Fibroblast of lung (primary cell): Measurements from ENCODE around the gene CFAP299. TPM values are rescaled to one million over a fixed set of nuclear protein-coding genes. Genes with fewer than 3 reads are reported as not detected.
A peak's percentile ranks its signal among the peaks of the same experiment; 100 is the strongest.

ENCODE experiments used
- DNase-seq, 2 donors: peaks; one replicate each; pipeline versions ENCODE4 v3.0.0 to v3.0.0-alpha.2; 2010; ENCODE audit warnings: low read depth in 2 of 2
- H2AFZ ChIP-seq: 2 replicates; pipeline ENCODE4 v1.5.1; 2012; ENCODE audit warnings: low read length, control low read depth, inconsistent platforms
- H3K27ac ChIP-seq: 2 replicates; pipeline ENCODE4 v1.5.1; 2011; ENCODE audit warnings: low read length, control low read depth; ENCODE audit not compliant: insufficient read depth
- H3K27me3 ChIP-seq: 2 replicates; pipeline ENCODE4 v1.5.1; 2011; ENCODE audit warnings: mild to moderate bottlenecking, low read length; ENCODE audit not compliant: control insufficient read depth, insufficient read depth
- H3K36me3 ChIP-seq: 2 replicates; pipeline ENCODE4 v1.5.1; 2011; ENCODE audit warnings: low read length; ENCODE audit not compliant: control insufficient read depth, insufficient read depth
- H3K4me1 ChIP-seq: 2 replicates; pipeline ENCODE4 v1.5.1; 2011; ENCODE audit warnings: low read length; ENCODE audit not compliant: control insufficient read depth, insufficient read depth; ENCODE audit errors: extremely low read depth
- H3K4me2 ChIP-seq: 2 replicates; pipeline ENCODE4 v1.5.1; 2011; ENCODE audit warnings: low read length, control low read depth; ENCODE audit not compliant: insufficient read depth; ENCODE audit errors: extremely low read depth
- H3K4me3 ChIP-seq, 4 experiments: fragments of 200-600 bp in 1 of 4; sonication (generic) in 1 of 4; replicated peaks in 1 of 4; 2 replicates each; pipeline ENCODE4 v1.5.1; 2011 to 2016; ENCODE audit warnings: low read length in 4 of 4, low read depth in 3 of 4, mild to moderate bottlenecking in 3 of 4, control low read depth in 2 of 4, inconsistent platforms in 1 of 4, mixed read lengths in 1 of 4; ENCODE audit not compliant: insufficient read depth in 1 of 4; ENCODE audit errors: control extremely low read depth in 1 of 4
- H3K79me2 ChIP-seq: 2 replicates; pipeline ENCODE4 v1.5.1; 2012; ENCODE audit warnings: mild to moderate bottlenecking, low read length, inconsistent platforms; ENCODE audit not compliant: control insufficient read depth, insufficient read depth
- H3K9ac ChIP-seq: 2 replicates; pipeline ENCODE4 v1.5.1; 2011; ENCODE audit warnings: mild to moderate bottlenecking, low read length, control low read depth; ENCODE audit not compliant: insufficient read depth
- H3K9me3 ChIP-seq: 2 replicates; pipeline ENCODE4 v1.5.1; 2012; ENCODE audit warnings: low read depth, low read length; ENCODE audit not compliant: control insufficient read depth, insufficient read depth
- H4K20me1 ChIP-seq: 2 replicates; pipeline ENCODE4 v1.5.1; 2011; ENCODE audit warnings: low read length; ENCODE audit not compliant: control insufficient read depth, insufficient read depth; ENCODE audit errors: extremely low read depth
- CTCF ChIP-seq, 2 donors: IDR thresholded peaks in 1 of 2; conservative IDR thresholded peaks in 1 of 2; 1 replicate in 1 of 2; 2 replicates in 1 of 2; pipeline ENCODE4 v1.5.1; 2011 to 2012; ENCODE audit warnings: low read length in 2 of 2, control low read depth in 1 of 2, inconsistent platforms in 1 of 2, low read depth in 1 of 2, mild to moderate bottlenecking in 1 of 2
- EZH2 ChIP-seq: IDR thresholded peaks from 2 replicates; pipeline ENCODE4 v1.5.1; 2012; ENCODE audit warnings: low read length, control low read depth, mild to moderate bottlenecking; ENCODE audit errors: missing control alignments
- polyA plus RNA-seq, 2 donors: library from polyadenylated mRNA; depleted of rRNA in 1 of 2; stranded (reverse) in 1 of 2; unstranded in 1 of 2; fragments of >200 nt; gene quantifications; 2 replicates each; pipeline ENCODE4 v1.2.1, GENCODE V29; 2011 to 2012; ENCODE audit warnings: missing spikeins in 1 of 2
- total RNA-seq: library from RNA; depleted of rRNA; stranded (reverse); fragments of >200 nt; gene quantifications from 2 replicates; pipeline ENCODE4 v1.2.1, GENCODE V29; 2014

The CFAP299 gene
- total and polyA plus RNA-seq, 2 donors (not counting 1 experiment from before 2014, with no cell fraction given) = 0.79 to 16.2 TPM

- H2AFZ ChIP-seq = no peak overlapping the region
- no peak overlapping the region for H3K4me2 ChIP-seq
- no peak overlapping the region for H3K9ac ChIP-seq
- H3K4me1 ChIP-seq = no peaks in the 10 kb centered on the region
- no peaks in the 10 kb centered on the region for H4K20me1 ChIP-seq
- H3K79me2 ChIP-seq = no peaks in the 10 kb centered on the region
- no peaks in the 10 kb centered on the region for H3K36me3 ChIP-seq
- no peak overlapping the region for H3K4me3 ChIP-seq
- TF ChIP-seq EZH2 (no peak), CTCF (conservative IDR thresholded peaks at IDR 0.05 in 1 of 2, IDR thresholded peaks at IDR 0.05 in 1 of 2; ENCODE audit: low read depth in 1 of 2, low read length in 2 of 2) (no peak)
- no peaks in the 10 kb centered on the region for H3K27me3 ChIP-seq
- H3K9me3 ChIP-seq = no peaks in the 10 kb centered on the region
- DNase-seq = no peak
- no peak overlapping the region for H3K27ac ChIP-seq
These were observed 197.3 kb downstream of the CFAP299 start for GRCh38 chr4:80532674-80533333.

GRCh38 chr4:80535551-80535950, 200.0 kb downstream of the CFAP299 start:
- DNase-seq = no peak
- TF ChIP-seq CTCF (conservative IDR thresholded peaks at IDR 0.05 in 1 of 2, IDR thresholded peaks at IDR 0.05 in 1 of 2; ENCODE audit: low read depth in 1 of 2, low read length in 2 of 2) = no peak
- TF ChIP-seq EZH2 = no peak
- Histone ChIP-seq H3K4me1 (no peaks in the 10 kb centered on the region), H3K27me3 (no peaks in the 10 kb centered on the region), H3K79me2 (no peaks in the 10 kb centered on the region), H3K4me2 (no peak overlapping the region), H2AFZ (no peak overlapping the region), H3K9me3 (no peaks in the 10 kb centered on the region), H3K36me3 (no peaks in the 10 kb centered on the region), H3K4me3 (no peak overlapping the region), H3K9ac (no peak overlapping the region), H4K20me1 (no peaks in the 10 kb centered on the region), H3K27ac (no peak overlapping the region)

GRCh38 chr4:80538276-80538926, 202.9 kb downstream of the CFAP299 start:
- Histone ChIP-seq H3K27ac (no peak overlapping the region), H3K4me1 (no peaks in the 10 kb centered on the region), H3K27me3 (no peaks in the 10 kb centered on the region), H3K9me3 (no peaks in the 10 kb centered on the region), H3K9ac (no peak overlapping the region), H3K36me3 (no peaks in the 10 kb centered on the region), H3K79me2 (no peaks in the 10 kb centered on the region), H2AFZ (no peak overlapping the region), H3K4me3 (no peak overlapping the region), H3K4me2 (no peak overlapping the region), H4K20me1 (no peaks in the 10 kb centered on the region)
- TF ChIP-seq CTCF (conservative IDR thresholded peaks at IDR 0.05 in 1 of 2, IDR thresholded peaks at IDR 0.05 in 1 of 2; ENCODE audit: low read depth in 1 of 2, low read length in 2 of 2) (no peak), EZH2 (no peak)
- peak; percentile 32 to 58 for DNase-seq
